Breast epithelium (tissue), 4 donors: ENCODE results near the gene ADORA1. TPM values are rescaled to one million over a fixed set of nuclear protein-coding genes. Genes with fewer than 3 reads are reported as not detected.
A peak's percentile ranks its signal among the peaks of the same experiment; 100 is the strongest.

Source experiments
- DNase-seq, 2 donors: peaks; one replicate each; pipeline ENCODE4 v3.0.0-alpha.2; 2019; ENCODE audit warnings: low spot score in 2 of 2
- H3K27ac ChIP-seq, 2 donors: fragments of 200-600 bp; sonication (generic) in 1 of 2; one replicate each; pipeline ENCODE4 v1.5.1; 2016 to 2019; ENCODE audit warnings: mild to moderate bottlenecking in 1 of 2
- H3K27me3 ChIP-seq, 2 donors: fragments of 200-600 bp; sonication (generic) in 1 of 2; one replicate each; pipeline versions ENCODE4 v1.5.1 to v1.6.0; 2017 to 2019; ENCODE audit warnings: control low read depth in 1 of 2, mild to moderate bottlenecking in 1 of 2
- H3K36me3 ChIP-seq: fragments of 200-600 bp; one replicate; pipeline ENCODE4 v1.5.1; 2019
- H3K4me1 ChIP-seq, 2 donors: fragments of 200-600 bp; sonication (generic); one replicate each; pipeline ENCODE4 v1.5.1; 2016 to 2019; ENCODE audit warnings: control low read depth in 1 of 2
- H3K4me3 ChIP-seq, 3 donors: fragments of 200-600 bp; sonication (generic); 1 replicate in 2 of 3; 2 replicates in 1 of 3; pipeline ENCODE4 v1.5.1; 2016 to 2019; ENCODE audit warnings: mild to moderate bottlenecking in 3 of 3, moderate library complexity in 2 of 3
- H3K9me3 ChIP-seq, 2 donors: fragments of 200-600 bp; sonication (generic) in 1 of 2; one replicate each; pipeline ENCODE4 v1.5.1; 2016 to 2019; ENCODE audit warnings: control low read depth in 1 of 2
- POLR2A ChIP-seq: fragments of 450-650 bp; IDR thresholded peaks from one replicate; pipeline ENCODE4 v1.6.1; 2016; ENCODE audit warnings: antibody characterized with exemption, mild to moderate bottlenecking, moderate library complexity
- POLR2AphosphoS5 ChIP-seq, 3 donors: sonication (generic); formaldehyde crosslinking; IDR thresholded peaks; one replicate each; pipeline ENCODE4 v1.6.1; 2017; ENCODE audit warnings: antibody characterized with exemption in 3 of 3
- intact Hi-C: fragments of 100-400 bp; cut with DNase I; formaldehyde crosslinking; loops from one replicate; pipeline ENCODE4 v1.15.1; 2023; ENCODE audit warnings: low total_unique reads
- total RNA-seq, 3 donors: library from RNA; depleted of rRNA; stranded (reverse); fragments of >200 nt; gene quantifications; one replicate each; pipeline ENCODE4 v1.1.0, GENCODE V29; 2016
- TF ChIP-seq, protein P1 (sequence below), 3 donors: fragments of 450-650 bp; IDR thresholded peaks; one replicate each; pipeline ENCODE4 v1.5.1; 2016 to 2017; ENCODE audit warnings: antibody characterized with exemption in 3 of 3, mild to moderate bottlenecking in 3 of 3, moderate library complexity in 3 of 3

The ADORA1 gene
- total RNA-seq, 3 donors from 2014 or later = 0.64 to 14.5 (median 5.2) TPM

DNA sequence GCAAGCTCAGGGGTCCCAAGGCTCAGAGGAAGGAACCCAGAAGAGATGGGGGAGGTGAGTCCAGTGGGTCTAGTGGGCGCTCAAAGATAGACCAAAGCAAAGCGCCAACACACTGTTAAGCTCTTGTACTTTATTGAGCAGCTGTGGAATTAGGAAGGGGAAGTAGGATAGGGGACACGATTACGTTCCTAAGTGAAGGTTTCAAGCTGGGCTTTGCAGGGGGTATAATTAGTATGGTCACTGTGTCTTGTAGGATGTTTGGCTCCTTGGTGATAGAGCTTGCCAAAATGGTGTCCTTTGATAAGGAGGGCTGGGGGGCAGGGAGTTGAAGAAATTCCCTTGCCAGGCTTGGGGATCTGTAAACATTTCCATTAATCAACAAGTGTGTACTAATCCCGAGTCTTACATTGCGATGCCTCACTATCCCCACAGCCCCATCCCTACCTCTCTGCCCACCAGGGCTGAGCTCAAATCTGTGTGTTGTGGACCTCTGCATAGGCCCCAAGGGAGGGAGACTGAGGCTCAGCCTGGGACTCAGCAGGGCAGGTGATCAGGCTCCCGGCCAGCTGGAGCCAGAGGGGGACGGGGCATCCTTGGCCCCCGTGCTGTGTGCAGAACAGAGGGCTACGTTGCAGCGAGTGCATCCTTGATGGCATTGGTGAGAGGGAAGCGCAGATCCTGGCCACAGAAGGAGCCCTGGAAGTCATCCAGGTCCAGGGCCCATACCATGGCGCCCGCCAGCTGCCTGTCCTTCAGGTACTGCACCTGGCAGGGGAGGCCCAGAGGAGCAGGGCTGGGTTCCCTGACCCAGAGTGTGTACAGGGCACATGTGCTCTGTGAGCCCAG is 51.5 kb downstream of the ADORA1 start:
- Histone ChIP-seq H3K27ac (no peak overlapping the region), H3K4me1 (no peaks in the 10 kb centered on the region), H3K4me3 (no peak overlapping the region), H3K27me3 (no peaks in the 10 kb centered on the region), H3K36me3 (no peaks in the 10 kb centered on the region), H3K9me3 (no peaks in the 10 kb centered on the region)
- intact Hi-C loops = no loop called here
- DNase-seq = peak in 1 of 2 donors; percentile 47
- TF ChIP-seq POLR2AphosphoS5 (IDR thresholded peaks at IDR 0.05) (no peak), POLR2A (no peak)
- TF ChIP-seq, protein P1, sequence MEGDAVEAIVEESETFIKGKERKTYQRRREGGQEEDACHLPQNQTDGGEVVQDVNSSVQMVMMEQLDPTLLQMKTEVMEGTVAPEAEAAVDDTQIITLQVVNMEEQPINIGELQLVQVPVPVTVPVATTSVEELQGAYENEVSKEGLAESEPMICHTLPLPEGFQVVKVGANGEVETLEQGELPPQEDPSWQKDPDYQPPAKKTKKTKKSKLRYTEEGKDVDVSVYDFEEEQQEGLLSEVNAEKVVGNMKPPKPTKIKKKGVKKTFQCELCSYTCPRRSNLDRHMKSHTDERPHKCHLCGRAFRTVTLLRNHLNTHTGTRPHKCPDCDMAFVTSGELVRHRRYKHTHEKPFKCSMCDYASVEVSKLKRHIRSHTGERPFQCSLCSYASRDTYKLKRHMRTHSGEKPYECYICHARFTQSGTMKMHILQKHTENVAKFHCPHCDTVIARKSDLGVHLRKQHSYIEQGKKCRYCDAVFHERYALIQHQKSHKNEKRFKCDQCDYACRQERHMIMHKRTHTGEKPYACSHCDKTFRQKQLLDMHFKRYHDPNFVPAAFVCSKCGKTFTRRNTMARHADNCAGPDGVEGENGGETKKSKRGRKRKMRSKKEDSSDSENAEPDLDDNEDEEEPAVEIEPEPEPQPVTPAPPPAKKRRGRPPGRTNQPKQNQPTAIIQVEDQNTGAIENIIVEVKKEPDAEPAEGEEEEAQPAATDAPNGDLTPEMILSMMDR (IDR thresholded peaks at IDR 0.05) = no peak

DNA sequence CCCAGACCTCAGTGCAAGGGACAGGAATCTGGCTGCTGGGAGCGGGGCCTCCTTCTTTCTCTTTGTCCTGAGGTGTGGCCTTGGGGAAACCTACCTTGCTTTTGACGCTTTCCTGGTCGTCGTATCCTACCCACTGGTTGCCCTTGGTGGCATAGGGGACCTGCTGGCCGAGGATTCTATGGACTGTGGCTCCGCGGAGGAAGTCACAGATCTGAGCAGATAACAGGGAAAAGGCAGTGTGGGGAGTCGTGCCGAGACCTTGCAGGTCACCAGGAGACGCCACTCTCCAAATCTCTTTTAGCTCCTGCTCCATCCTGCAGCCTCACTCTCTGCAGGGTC is 52.1 kb downstream of the ADORA1 start:
- Histone ChIP-seq H3K36me3 (no peaks in the 10 kb centered on the region), H3K4me1 (no peaks in the 10 kb centered on the region), H3K9me3 (no peaks in the 10 kb centered on the region), H3K4me3 (no peak overlapping the region), H3K27me3 (no peaks in the 10 kb centered on the region), H3K27ac (no peak overlapping the region)
- no peak for DNase-seq
- TF ChIP-seq POLR2A (no peak), POLR2AphosphoS5 (IDR thresholded peaks at IDR 0.05) (no peak)
- TF ChIP-seq, protein P1 (IDR thresholded peaks at IDR 0.05) = no peak
- intact Hi-C loops = no loop called here

DNA sequence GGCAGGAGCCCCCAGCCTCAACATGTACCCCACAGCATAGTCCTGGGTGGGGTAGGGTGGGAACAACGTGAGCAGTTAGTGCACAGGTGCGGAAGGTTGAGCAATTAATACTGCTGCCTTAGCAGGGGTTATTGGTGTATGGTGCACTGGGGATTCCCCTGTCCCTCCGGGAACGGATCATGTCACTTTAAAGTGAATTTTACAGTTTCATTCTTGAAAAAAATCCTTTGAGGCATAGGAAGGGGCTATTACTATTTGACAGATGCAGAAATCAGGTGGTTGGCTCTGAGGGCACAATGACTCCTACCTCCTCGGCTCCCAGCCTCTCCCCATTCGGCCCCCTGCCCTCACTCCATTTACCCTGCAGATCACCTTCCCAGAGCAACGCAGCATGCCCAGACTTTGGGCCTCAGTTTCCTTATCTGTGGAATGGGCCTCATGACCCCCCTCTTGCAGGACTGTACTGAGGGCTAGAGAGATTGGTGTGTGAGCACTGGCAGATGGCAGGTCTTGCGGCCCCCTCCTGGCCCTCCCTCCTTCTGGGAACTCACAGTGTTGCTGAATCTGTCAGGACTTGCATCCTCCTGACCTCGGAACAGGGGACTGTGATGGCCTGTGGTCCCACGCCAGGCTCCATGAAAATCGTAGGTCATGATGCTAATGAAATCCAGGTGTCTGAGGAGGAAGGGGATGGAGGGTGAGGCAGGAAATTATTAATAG is 53.2 kb downstream of the ADORA1 start:
- H3K36me3 ChIP-seq = no peaks in the 10 kb centered on the region
- peak in 1 of 2 donors; percentile 44 for DNase-seq
- no peak overlapping the region for H3K27ac ChIP-seq
- no peaks in the 10 kb centered on the region for H3K27me3 ChIP-seq
- intact Hi-C loops = no loop called here
- no peak for TF ChIP-seq POLR2A
- TF ChIP-seq, protein P1 (IDR thresholded peaks at IDR 0.05) = no peak
- H3K9me3 ChIP-seq = no peaks in the 10 kb centered on the region
- no peaks in the 10 kb centered on the region for H3K4me1 ChIP-seq
- H3K4me3 ChIP-seq = no peak overlapping the region

DNA sequence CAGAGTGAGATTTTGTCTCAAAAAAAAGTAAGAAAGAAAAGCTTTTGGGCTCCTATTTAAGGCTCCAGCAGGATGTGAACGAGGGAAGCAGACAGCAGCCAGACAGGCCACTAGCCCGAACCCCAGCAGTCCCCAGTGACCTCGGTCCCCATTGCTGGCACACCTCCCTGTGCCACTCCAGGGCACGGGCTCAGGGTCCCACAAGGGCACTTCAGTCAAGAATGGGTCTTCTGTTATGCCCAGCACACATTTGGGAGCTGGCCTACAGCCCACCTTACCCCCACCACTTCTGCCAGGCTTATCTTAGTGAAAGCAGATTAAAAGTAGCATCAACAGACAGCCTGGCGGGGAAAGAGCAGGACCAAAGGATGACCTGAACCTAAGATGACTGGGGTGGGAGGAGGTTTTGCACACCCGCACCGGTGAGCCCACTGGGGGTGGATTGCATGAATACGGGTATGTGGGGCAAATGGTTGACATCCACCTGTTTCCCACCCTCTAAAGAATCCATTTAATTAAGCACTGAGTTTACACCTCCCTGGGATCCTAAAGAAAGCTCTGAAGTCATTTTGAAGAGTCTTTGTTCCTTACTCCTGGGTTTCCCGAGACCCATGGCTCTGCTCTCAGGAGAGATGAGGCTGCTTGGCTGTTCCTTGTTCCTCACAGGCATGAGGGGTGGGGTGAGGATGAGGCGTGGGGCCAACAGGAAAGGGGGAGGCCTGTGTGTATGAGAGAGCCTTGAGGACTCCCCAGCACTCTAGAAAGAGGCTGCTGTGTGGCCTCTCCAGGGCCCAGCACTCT is 54.3 kb downstream of the ADORA1 start:
- intact Hi-C loops = no loop called here
- TF ChIP-seq POLR2AphosphoS5 (IDR thresholded peaks at IDR 0.05) = no peak
- TF ChIP-seq, protein P1 (IDR thresholded peaks at IDR 0.05) = no peak
- TF ChIP-seq POLR2A = no peak
- H3K9me3 ChIP-seq = no peaks in the 10 kb centered on the region
- no peaks in the 10 kb centered on the region for H3K36me3 ChIP-seq
- peak overlapping the region in 1 of 3 donors; percentile 65 for H3K4me3 ChIP-seq
- peak in 1 of 2 donors; percentile 40 for DNase-seq
- no peaks in the 10 kb centered on the region for H3K27me3 ChIP-seq
- H3K4me1 ChIP-seq = no peaks in the 10 kb centered on the region
- H3K27ac ChIP-seq = peak overlapping the region; percentile 86 to 93
